ENCODE measurements around the gene ALDH2.
"Not testable (repeated sequence)": the region's sequence is repeated elsewhere in the genome, so short reads cannot be mapped to it uniquely, and the experiment has no call there.

The ALDH2 gene

DNA sequence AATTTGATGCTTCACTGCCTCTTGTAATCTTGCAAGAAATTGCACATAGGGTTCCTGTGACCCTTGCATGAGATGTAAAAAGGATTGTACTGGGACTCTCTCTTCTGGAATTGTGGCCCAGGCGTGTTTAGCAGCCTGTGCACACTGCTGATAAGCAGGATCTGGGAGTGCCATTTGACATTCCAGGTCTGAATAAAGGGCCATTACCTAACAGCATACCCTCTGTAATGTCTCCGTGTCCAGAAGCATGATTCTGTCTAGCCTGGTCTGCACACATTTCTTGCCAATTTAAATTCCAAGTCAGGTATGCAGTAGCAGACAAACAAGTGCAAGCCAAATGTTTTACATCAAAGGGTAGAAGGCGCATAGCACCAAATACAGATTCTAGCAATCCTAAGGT is 57.2 kb downstream of the ALDH2 start:
- H3K4me1 Mint-ChIP-seq: no peaks in the 10 kb centered on the region
- peaks cover 7% of the 10 kb centered on the region for H3K27me3 Mint-ChIP-seq
- no peak overlapping the region for H3K27ac Mint-ChIP-seq
- no peaks in the 10 kb centered on the region for H3K9me3 Mint-ChIP-seq
- DNase-seq: no peak
- no peak for ATAC-seq
- H3K4me3 Mint-ChIP-seq: no peak overlapping the region

DNA sequence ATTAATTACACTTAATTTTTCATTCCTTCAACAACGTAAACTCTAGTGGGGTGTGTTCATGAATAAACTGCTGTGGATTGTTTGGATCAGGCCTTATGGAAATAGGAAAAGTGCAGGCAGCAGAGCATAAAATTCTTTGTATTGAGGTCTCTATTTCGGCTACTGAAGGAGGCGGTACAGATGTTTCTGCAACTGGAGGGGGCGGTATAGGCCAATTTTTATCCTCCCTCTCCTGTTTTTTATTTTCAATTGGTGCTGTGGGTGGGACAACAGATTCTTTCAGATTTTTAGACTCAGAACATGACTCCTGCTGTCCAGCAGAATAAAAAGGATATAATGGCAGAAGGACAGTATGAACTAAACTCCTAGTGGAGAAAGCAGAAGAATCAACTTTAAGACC is 57.6 kb downstream of the ALDH2 start:
- H3K4me3 Mint-ChIP-seq: not testable (repeated sequence)

DNA sequence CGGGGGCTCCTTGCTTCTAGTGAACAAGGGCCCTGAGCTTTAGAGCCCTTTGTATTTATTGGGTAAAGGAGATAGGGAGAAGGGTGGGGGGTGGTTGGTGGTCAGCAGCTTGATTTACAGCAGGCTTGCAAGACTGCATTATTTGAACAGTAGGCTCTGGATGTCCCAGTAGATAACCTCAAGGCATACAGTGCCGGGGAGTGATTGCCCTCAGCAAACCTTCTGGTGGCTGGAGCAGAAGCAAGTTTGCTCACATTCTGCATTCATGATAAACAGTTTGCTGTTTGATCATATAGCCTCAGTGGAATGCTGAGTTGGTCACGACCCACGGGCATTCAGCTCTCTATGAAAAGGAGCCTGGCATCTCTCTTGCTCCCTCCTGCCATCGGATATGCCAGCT is 58.8 kb downstream of the ALDH2 start:
- H3K4me3 Mint-ChIP-seq: no peak overlapping the region
- peaks cover 7% of the 10 kb centered on the region for H3K27me3 Mint-ChIP-seq

More for the DNA sequence above, 57.6 kb downstream of the ALDH2 start:
- not testable (repeated sequence) for DNase-seq, H3K4me1 Mint-ChIP-seq, H3K27me3 Mint-ChIP-seq, H3K9me3 Mint-ChIP-seq, H3K27ac Mint-ChIP-seq, ATAC-seq

DNA sequence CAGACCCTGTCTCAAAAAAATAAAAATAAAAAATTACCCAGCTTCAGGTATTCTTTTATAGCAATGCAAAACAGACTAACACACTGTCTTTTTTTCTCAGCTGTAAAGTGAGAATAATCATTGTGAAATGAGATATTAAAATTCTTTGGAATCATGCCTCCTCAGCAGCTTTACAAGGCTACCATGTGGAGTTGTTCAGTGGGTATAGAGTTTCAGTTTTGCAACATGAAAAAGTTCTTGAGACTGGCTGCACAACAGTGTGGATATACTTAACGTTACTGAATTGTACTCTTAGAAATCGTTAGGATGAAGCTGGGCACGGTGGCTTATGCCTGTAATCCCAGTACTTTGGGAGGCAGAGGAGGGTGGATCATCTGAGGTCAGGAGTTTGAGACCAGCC is 59.6 kb downstream of the ALDH2 start:
- Mint-ChIP-seq H3K9me3 (no peaks in the 10 kb centered on the region), H3K27me3 (peaks cover 7% of the 10 kb centered on the region), H3K27ac (no peak overlapping the region), H3K4me1 (no peaks in the 10 kb centered on the region), H3K4me3 (no peak overlapping the region)
- DNase-seq (no peak), ATAC-seq (no peak)

More for the DNA sequence above, 58.8 kb downstream of the ALDH2 start:
- Mint-ChIP-seq H3K27ac (no peak overlapping the region), H3K4me1 (no peaks in the 10 kb centered on the region), H3K9me3 (no peaks in the 10 kb centered on the region)
- no peak for DNase-seq
- ATAC-seq: no peak

DNA sequence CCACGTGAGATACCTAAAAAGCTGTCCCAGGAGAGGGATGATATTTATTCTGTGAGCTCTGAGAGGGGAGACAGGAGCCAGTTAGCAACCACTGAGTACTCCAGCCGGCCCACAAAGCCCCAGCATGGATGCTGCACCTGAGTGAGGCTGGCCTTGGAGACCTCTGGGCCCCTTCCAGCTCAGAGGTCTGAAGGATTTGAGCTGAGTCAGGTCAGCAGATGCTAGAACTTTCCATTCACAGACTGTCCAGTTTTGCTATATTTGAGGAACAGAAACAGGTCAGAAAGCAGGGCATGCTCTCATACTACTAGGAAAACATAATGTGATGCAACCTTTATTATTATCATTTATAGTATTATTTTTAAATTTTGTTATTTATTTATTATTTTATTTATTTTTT is 60.3 kb downstream of the ALDH2 start:
- Mint-ChIP-seq H3K4me3 (no peak overlapping the region), H3K4me1 (no peaks in the 10 kb centered on the region), H3K9me3 (no peaks in the 10 kb centered on the region), H3K27ac (no peak overlapping the region), H3K27me3 (peaks cover 7% of the 10 kb centered on the region)
- DNase-seq (no peak), ATAC-seq (no peak)

DNA sequence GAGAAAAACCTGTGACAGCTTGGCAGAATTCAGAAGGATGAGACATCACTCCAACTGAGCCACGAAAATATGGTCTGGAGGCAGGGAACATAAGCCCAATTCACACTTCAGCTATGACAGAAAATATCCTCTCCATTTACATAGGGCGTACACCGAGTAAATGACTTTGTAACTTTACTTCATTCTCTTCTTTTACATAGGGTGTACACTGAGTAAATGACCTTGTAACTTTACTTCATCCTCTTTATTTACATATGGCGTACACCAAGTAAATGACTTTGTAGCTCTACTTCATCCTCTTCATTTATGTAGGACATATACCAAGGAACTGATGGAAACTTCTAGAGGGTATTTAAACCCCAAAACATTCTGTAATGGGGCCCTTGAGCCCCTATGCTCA is 61.2 kb downstream of the ALDH2 start:
- peaks cover 7% of the 10 kb centered on the region for H3K27me3 Mint-ChIP-seq
- H3K9me3 Mint-ChIP-seq: no peaks in the 10 kb centered on the region
- DNase-seq (no peak), ATAC-seq (no peak)
- H3K4me3 Mint-ChIP-seq: no peak overlapping the region
- H3K4me1 Mint-ChIP-seq: no peaks in the 10 kb centered on the region
- H3K27ac Mint-ChIP-seq: no peak overlapping the region

DNA sequence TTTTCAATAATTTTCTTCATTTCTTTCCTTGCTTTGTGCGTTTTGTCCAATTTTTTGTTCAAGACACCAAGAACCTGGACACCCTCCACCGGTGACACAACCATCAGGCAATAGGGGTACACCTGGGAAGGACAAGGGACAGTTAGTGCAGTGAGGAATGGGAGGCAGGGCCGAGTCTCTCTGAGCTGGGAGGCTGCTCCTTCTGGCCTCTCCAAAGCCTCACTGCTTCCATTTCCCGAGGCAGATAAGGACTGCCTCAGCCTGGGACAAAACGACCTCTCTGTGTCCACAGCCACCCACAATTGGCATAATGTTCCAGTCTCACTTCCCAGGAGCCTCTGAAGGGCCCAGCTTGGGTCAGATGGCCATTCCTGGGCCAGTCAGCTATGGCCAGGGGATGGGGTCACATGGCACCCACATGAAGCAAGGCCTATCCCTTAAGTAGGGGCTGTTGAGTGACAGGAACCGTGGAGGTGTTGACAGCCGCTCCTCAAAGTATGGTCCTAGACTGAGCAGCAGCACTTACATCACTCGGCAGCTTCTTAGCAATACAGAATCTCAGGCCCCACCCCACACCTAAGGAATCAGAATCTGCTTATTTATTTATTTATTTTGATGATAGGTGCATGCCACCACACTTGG is 61.7 kb downstream of the ALDH2 start:
- ATAC-seq (no peak), DNase-seq (no peak)
- Mint-ChIP-seq H3K9me3 (no peaks in the 10 kb centered on the region), H3K27me3 (peaks cover 1% of the 10 kb centered on the region), H3K4me1 (no peaks in the 10 kb centered on the region), H3K27ac (no peak overlapping the region), H3K4me3 (no peak overlapping the region)

DNA sequence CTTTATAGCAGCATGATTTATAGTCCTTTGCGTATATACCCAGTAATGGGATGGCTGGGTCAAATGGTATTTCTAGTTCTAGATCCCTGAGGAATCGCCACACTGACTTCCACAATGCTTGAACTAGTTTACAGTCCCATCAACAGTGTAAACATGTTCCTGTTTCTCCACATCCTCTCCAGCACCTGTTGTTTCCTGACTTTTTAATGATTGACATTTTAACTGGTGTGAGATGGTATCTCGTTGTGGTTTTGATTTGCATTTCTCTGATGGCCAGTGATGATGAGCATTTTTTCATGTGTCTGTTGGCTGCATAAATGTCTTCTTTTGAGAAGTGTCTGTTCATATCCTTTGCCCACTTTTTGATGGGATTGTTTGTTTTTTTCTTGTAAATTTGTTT is 62.9 kb downstream of the ALDH2 start:
- DNase-seq, ATAC-seq, H3K9me3 Mint-ChIP-seq, H3K27ac Mint-ChIP-seq, H3K27me3 Mint-ChIP-seq, H3K4me3 Mint-ChIP-seq, H3K4me1 Mint-ChIP-seq: not testable (repeated sequence)

DNA sequence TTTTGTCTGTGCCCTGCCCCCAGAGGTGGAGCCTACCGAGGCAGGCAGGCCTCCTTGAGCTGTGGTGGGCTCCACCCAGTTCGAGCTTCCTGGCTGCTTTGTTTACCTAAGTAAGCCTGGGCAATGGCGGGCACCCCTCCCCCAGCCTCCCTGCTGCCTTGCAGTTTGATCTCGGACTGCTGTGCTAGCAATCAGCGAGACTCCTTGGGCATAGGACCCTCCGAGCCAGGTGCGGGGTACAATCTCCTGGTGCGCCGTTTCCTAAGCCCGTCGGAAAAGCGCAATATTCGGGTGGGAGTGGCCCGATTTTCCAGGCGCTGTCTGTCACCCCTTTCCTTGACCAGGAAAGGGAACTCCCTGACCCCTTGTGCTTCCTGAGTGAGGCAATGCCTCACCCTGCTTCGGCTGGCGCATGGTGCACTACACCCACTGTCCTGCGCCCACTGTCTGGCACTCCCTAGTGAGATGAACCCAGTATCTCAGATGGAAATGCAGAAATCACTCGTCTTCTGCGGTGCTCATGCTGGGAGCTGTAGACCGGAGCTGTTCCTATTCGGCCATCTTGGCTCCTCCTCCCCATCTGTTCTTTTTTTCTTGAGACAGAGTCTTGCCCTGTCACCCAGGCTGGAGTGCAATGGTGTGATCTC is 68.1 kb downstream of the ALDH2 start:
- DNase-seq, H3K9me3 Mint-ChIP-seq, H3K27me3 Mint-ChIP-seq, ATAC-seq: not testable (repeated sequence)
- peak overlapping the region in 1 of 2 donors; percentile 22 for H3K4me3 Mint-ChIP-seq
- peak overlapping the region in 1 of 2 donors; percentile 88 for H3K27ac Mint-ChIP-seq
- peaks cover 24% of the 10 kb centered on the region for H3K4me1 Mint-ChIP-seq

DNA sequence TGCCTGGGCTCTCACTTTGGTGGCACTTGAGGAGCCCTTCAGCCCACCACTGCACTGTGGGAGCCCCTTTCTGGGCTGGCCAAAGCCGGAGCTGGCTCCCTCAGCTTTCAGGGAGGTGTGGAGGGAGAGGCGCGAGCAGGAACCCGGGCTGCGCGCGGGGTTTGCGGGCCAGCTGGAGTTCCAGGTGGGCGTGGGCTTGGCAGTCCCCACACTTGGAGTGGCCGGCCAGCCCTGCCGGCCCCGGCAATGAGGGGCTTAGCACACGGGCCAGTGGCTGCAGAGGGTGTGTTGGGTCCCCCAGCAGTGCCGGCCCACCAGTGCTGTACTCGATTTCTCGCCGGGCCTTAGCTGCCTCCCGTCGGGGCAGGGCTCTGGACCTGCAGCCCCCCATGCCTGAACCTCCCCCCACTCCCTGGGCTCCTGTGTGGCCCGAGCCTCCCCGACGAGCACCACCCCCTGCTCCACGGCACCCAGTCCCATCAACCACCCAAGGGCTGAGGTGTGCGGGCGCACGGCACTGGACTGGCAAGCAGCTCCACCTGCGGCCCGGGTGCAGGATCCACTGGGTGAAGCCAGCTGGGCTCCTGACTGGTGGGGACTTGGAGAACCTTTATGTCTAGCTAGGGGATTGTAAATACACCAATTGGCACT is 68.9 kb downstream of the ALDH2 start:
- H3K4me3 Mint-ChIP-seq: not testable (repeated sequence)

DNA sequence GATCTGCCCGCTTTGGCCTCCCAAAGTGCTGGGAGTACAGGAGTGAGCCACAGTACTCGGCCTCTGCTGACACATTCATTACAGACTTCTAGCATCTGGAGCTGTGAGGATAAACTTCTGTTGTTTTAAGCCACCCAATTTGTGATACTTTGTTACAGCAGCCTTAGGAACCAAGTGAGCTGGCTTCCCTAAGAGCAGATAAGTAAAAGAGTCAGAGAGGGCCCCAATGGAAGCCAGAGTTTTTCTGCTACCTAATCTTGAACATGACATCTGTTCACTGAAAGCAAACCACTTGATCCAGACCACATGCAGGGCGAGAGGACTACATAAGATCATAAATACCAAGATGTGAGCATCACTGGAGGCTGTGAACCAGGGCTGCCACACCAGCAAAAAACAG is 71.6 kb downstream of the ALDH2 start:
- no peaks in the 10 kb centered on the region for H3K27me3 Mint-ChIP-seq

More for the DNA sequence above, 68.9 kb downstream of the ALDH2 start:
- DNase-seq, H3K27me3 Mint-ChIP-seq, H3K27ac Mint-ChIP-seq, ATAC-seq, H3K9me3 Mint-ChIP-seq: not testable (repeated sequence)
- H3K4me1 Mint-ChIP-seq: peaks cover 32% of the 10 kb centered on the region

DNA sequence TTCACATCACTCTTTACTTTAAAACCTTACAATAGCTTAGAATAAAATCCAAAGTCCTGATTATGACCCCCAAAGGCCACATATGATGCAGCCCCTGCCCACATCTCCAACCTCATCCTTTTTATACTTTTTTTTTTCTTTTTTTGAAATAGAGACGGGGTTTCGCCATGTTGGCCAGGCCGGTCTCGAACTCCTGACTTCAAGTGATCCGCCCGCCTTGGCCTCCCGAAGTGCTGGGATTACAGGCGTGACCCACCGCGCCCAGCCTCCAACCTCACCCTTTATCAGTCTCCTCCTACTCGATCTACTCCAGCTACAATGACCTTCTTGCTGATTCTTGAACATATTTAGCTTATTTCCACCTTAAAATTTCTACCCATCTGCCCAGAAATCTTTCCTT is 74.1 kb downstream of the ALDH2 start:
- H3K27ac Mint-ChIP-seq: peak overlapping the region; percentile 98 to 100
- peaks cover 52% of the 10 kb centered on the region for H3K4me1 Mint-ChIP-seq
- H3K9me3 Mint-ChIP-seq: no peaks in the 10 kb centered on the region
- no peaks in the 10 kb centered on the region for H3K27me3 Mint-ChIP-seq
- H3K4me3 Mint-ChIP-seq: peak overlapping the region; percentile 88 to 99
- no peak for ATAC-seq
- DNase-seq: no peak

More for the DNA sequence above, 71.6 kb downstream of the ALDH2 start:
- H3K9me3 Mint-ChIP-seq: no peaks in the 10 kb centered on the region
- no peak for DNase-seq
- peak overlapping the region in 1 of 2 donors; percentile 57 for H3K27ac Mint-ChIP-seq
- peaks cover 42% of the 10 kb centered on the region for H3K4me1 Mint-ChIP-seq
- no peak for ATAC-seq
- H3K4me3 Mint-ChIP-seq: no peak overlapping the region

DNA sequence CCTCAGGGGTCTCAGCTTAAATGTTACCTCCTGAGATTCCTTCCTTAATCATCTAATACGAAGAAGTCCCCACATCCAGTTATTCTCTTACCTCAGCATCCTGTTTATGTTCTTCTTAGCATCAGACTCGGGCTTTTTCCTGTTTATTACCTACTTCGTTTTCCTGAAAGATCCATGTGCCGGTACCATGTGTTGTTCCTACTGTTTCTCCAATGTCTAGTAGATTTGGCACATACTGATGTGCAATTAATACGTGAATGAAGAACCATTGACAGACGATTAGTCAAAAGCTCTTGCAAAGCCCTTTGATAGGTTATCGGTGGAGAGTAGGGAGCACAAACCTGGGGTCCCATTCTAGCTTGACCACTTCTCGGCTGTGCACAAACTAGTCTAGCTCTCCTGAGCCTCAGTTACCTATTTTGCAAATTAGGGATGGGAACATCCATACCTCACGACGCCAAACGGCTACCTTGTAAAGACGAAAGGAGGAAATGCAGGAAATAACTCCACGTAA is 74.6 kb downstream of the ALDH2 start:
- Mint-ChIP-seq H3K4me1 (peaks cover 52% of the 10 kb centered on the region), H3K9me3 (no peaks in the 10 kb centered on the region), H3K27me3 (no peaks in the 10 kb centered on the region), H3K4me3 (peak overlapping the region; percentile 88 to 99), H3K27ac (peak overlapping the region; percentile 98 to 100)
- DNase-seq (no peak), ATAC-seq (peak; percentile 4)

DNA sequence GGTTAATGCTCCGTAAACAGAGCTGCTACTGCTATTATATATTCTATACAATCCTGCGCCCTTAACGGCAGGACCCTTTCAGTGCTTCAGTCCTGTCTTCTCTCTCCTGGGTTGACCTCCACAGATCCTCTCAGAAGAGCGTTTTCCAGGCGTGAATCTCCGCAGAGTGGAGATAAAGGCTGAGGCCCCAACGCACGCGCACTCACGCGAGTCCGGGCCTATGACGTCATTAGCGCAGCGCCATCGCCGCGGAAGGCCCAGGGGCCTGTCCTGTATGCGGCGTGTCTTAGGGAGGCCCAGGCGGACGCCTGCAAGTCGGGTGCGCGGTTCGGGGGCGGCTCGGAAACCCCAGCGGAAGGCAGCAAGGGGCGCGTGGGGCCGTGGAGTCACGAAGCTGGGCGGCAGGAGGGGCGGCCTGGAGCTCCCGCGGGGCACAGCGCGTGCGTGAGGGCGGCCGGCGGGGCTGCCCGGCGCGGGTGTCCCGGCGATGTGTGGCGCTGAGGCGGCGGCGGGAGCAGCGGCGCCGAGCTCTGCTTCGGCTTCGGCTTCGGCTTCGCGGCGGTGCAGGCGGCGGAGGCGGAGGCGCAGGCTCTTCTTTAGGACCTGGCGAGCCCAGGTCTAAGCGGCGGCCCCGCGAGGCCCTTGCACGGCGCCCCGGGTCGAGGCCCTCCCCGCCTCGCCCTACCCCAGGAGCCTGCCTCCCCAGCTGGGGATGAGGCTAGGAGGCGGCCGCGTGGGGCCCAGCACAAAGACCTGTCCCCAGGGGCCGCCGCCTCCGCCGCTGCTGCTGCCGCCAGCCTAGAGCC is 75.2 kb downstream of the ALDH2 start, which contains the start of gene MAPKAPK5:
Gene MAPKAPK5, plus strand, starts transcription at position 479 of the 806 bp plus-strand sequence. CDS start 506 bp downstream, outside the sequence.
- Mint-ChIP-seq H3K9me3 (no peaks in the 10 kb centered on the region), H3K27me3 (no peaks in the 10 kb centered on the region)

More for the DNA sequence above, 75.2 kb downstream of the ALDH2 start, which contains the start of gene MAPKAPK5:
- H3K4me3 Mint-ChIP-seq: peak within 1 kb of the TSS; percentile 88 to 99
- peak; percentile 94 for ATAC-seq
- DNase-seq: peak; percentile 97 to 98
- peaks cover 56% of the 10 kb centered on the region for H3K4me1 Mint-ChIP-seq
- H3K27ac Mint-ChIP-seq: peak within 1 kb of the TSS; percentile 98 to 100
